Mesodermal cell (in vitro differentiated cells): Measurements from ENCODE around the gene CHFR.

Experiments used
- H3K27ac ChIP-seq: 2 replicates; pipeline ENCODE4 v1.7.0; 2013; ENCODE audit warnings: mild to moderate bottlenecking, low read depth, low read length, moderate library complexity; ENCODE audit not compliant: severe bottlenecking
- H3K36me3 ChIP-seq: 2 replicates; pipeline ENCODE4 v1.7.1; 2013; ENCODE audit warnings: mild to moderate bottlenecking, low read length, moderate library complexity; ENCODE audit not compliant: control insufficient read depth, insufficient read depth
- H3K4me1 ChIP-seq: one replicate; pipeline ENCODE4 v1.7.1; 2013; ENCODE audit warnings: mild to moderate bottlenecking, low read length; ENCODE audit not compliant: insufficient read depth, control insufficient read depth, poor library complexity, severe bottlenecking
- H3K4me3 ChIP-seq: 2 replicates; pipeline ENCODE4 v1.7.0; 2013; ENCODE audit warnings: low read length, control low read depth, mild to moderate bottlenecking; ENCODE audit not compliant: insufficient read depth, poor library complexity, severe bottlenecking; ENCODE audit errors: extremely low read depth
- H3K9me3 ChIP-seq: 2 replicates; pipeline ENCODE4 v1.7.1; 2013; ENCODE audit warnings: mild to moderate bottlenecking, low read length, moderate library complexity; ENCODE audit not compliant: control insufficient read depth
- WGBS, 2 experiments: methylation state at CpG; one replicate each; pipeline ENCODE4 v1.1.5; 2013; ENCODE audit warnings: missing lambda C conversion rate in 2 of 2; ENCODE audit not compliant: insufficient coverage in 2 of 2; 5-methylcytosine and 5-hydroxymethylcytosine counted together

The CHFR gene

GRCh38 chr12:132788375-132789098, 98.9 kb downstream of the CHFR start:
- WGBS, 2 experiments: 92 to 98% methylated on average over 22 of the region's 29 CpGs

GRCh38 chr12:132787877-132788276, 99.5 kb downstream of the CHFR start:
- Histone ChIP-seq H3K4me3 (no peak overlapping the region), H3K36me3 (peaks cover 81% of the 10 kb centered on the region), H3K9me3 (no peaks in the 10 kb centered on the region), H3K27ac (no peak overlapping the region), H3K4me1 (no peaks in the 10 kb centered on the region)
- 91 to 99% methylated on average over 7 to 15 of the region's 15 CpGs for WGBS, 2 experiments

More at GRCh38 chr12:132788375-132789098, 98.9 kb downstream of the CHFR start:
- peaks cover 76% of the 10 kb centered on the region for H3K36me3 ChIP-seq
- no peaks in the 10 kb centered on the region for H3K9me3 ChIP-seq
- no peak overlapping the region for H3K4me3 ChIP-seq
- H3K4me1 ChIP-seq: no peaks in the 10 kb centered on the region
- H3K27ac ChIP-seq: no peak overlapping the region

GRCh38 chr12:132786192-132786591, 101.2 kb downstream of the CHFR start:
- Histone ChIP-seq H3K27ac (no peak overlapping the region), H3K36me3 (peaks cover 80% of the 10 kb centered on the region), H3K4me1 (no peaks in the 10 kb centered on the region), H3K4me3 (no peak overlapping the region), H3K9me3 (no peaks in the 10 kb centered on the region)
- 94 to 95% methylated on average over 21 of the region's 21 CpGs for WGBS, 2 experiments

- no peaks in the 10 kb centered on the region for H3K4me1 ChIP-seq
- WGBS, 2 experiments: 90 to 98% methylated on average over 9 of the region's 9 CpGs
- H3K36me3 ChIP-seq: peaks cover 80% of the 10 kb centered on the region
- no peaks in the 10 kb centered on the region for H3K9me3 ChIP-seq
- no peak overlapping the region for H3K27ac ChIP-seq
- H3K4me3 ChIP-seq: no peak overlapping the region
Measured at GRCh38 chr12:132784580-132784979, 102.8 kb downstream of the CHFR start.

- peaks cover 79% of the 10 kb centered on the region for H3K36me3 ChIP-seq
- H3K9me3 ChIP-seq: no peaks in the 10 kb centered on the region
- 95 to 96% methylated on average over 21 to 22 of the region's 22 CpGs for whole genome bisulfite sequencing, 2 experiments
- no peak overlapping the region for H3K4me3 ChIP-seq
- H3K4me1 ChIP-seq: no peaks in the 10 kb centered on the region
- no peak overlapping the region for H3K27ac ChIP-seq
Measured at GRCh38 chr12:132783917-132784531, 103.4 kb downstream of the CHFR start.
